GM12874 (cell line): ENCODE results near the gene SPATS2.
A peak's percentile ranks its signal among the peaks of the same experiment; 100 is the strongest.

Source experiments
- TF ChIP-seq, protein P1 (sequence below): IDR thresholded peaks from 2 replicates; pipeline ENCODE4 v1.5.1; 2011; ENCODE audit warnings: low read depth, mild to moderate bottlenecking, control low read depth, low read length, moderate library complexity; ENCODE audit not compliant: insufficient read depth

Gene SPATS2

DNA sequence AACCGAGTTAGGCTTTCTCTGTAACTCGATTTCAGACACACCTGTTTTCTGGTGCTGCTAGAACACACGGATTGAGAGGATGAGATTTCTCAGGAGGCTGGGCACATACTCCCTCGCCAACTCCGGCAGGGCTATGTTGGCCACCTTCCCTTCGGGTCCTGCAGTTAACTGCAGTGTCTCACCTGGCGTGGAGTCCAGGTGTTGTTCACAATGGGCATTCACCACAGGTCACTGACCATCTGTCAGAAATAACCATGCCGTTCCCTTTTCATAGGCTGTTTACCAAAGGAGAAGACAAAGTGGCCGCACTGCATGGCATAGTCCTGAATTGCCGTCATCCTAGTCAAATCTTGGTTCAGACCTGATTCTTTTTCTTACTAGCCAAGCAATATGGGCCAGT, 166.1 kb downstream of the SPATS2 start:
- TF ChIP-seq, protein P1, sequence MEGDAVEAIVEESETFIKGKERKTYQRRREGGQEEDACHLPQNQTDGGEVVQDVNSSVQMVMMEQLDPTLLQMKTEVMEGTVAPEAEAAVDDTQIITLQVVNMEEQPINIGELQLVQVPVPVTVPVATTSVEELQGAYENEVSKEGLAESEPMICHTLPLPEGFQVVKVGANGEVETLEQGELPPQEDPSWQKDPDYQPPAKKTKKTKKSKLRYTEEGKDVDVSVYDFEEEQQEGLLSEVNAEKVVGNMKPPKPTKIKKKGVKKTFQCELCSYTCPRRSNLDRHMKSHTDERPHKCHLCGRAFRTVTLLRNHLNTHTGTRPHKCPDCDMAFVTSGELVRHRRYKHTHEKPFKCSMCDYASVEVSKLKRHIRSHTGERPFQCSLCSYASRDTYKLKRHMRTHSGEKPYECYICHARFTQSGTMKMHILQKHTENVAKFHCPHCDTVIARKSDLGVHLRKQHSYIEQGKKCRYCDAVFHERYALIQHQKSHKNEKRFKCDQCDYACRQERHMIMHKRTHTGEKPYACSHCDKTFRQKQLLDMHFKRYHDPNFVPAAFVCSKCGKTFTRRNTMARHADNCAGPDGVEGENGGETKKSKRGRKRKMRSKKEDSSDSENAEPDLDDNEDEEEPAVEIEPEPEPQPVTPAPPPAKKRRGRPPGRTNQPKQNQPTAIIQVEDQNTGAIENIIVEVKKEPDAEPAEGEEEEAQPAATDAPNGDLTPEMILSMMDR: no peak

GRCh38 chr12:49534731-49535278, 167.5 kb downstream of the SPATS2 start:
- TF ChIP-seq, protein P1: no peak

GRCh38 chr12:49535921-49536525, 168.8 kb downstream of the SPATS2 start:
- TF ChIP-seq, protein P1: no peak

DNA sequence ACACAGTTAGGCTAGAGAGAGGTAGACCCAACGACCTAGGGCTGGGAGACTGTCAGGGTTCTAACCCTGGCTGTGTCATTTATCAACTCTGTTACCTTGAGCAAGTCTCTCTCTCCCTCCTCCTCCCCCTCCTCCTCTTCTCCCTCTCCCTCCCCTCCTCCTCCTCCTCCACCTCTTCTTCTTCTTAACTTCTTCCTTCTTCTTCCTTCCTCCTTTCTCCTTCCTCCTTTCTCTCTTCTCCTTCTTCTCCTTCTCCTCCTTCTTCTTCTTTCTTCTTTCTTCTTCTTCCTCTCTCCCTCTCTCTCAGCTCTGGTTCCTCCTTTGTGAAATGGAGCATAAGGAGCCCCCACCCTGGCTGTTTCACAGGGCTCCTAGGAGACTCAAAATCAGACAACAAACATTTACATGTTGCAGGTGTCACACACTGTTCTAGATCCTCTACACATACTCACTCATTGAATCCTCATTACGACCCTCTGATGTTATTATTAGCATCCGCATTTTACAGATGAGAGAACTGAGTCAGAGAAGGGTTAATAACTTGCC, 169.3 kb downstream of the SPATS2 start:
- TF ChIP-seq, protein P1: no peak

DNA sequence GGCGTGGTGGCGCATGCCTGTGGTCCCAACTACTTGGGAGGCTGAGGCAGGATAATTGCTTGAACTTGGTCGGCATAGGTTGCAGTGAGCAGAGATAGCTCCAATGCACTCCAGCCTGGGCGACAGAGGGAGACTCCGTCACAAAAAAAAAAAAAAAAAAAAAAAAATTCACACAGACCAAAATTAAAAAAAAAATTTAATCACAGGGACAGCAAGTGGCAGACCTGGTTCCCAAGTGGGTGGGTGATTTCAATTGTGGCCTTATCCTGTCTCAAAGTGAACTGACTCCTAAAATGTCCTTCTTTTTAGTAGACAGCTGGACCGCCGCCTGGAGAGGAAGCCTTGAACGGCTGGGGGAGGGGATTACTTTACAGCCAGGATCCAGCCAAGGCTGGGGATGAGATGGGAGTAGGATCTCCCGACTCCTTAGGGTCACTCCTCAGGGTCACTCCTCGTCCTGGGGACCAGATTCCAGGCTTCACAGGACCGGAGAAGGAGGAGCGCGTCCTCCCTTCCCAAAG, 170.0 kb downstream of the SPATS2 start:
- TF ChIP-seq, protein P1: no peak

DNA sequence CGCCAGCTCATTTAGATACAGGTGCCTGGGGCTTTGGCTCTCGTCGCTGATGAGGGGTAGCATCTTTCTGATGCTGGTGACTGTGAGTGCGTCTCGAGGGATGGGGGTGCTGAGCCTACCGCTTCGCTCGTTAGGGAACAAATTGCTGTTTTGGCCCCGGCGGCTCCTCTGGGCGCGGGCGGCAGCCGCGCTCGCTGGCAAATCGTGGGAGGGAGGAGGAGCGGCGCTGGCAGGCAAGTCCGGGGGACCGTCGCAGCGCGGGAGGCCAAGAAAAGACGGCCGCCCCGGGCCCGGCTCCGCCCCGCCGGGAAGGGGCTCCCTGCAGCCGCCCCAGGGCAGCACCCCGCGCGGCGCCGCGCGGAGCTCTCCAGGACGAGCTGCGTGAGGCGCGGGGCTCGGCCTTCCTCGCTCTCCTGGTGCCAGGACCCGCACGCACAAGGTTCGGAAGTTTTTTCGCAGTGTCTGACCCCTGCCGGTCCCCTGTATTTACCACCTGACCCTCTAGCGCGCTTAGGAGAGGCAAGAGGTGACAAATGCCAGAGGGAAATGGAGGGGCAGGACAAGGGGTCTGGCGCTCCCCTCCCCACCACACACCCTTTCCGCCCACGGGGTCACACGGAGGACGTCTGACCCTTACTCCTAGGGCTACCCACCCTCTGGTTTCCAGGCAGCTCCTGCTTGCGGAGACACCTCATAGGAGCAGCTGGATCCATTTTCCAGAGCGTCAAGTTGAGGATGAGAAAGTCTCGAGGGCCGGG, 170.7 kb downstream of the SPATS2 start:
- TF ChIP-seq, protein P1: 0 out of 2 replicates have a peak, but pooled peaks have one; percentile 14
